Frontal cortex (tissue), 4 donors: ENCODE results near the gene MRPL4. TPM values are rescaled to one million over a fixed set of nuclear protein-coding genes. Genes with fewer than 3 reads are reported as not detected.
"Not testable (repeated sequence)": the region's sequence is repeated elsewhere in the genome, so short reads cannot be mapped to it uniquely, and the experiment has no call there.

ENCODE experiments used
- DNase-seq, 2 donors: peaks; one replicate each; pipeline ENCODE4 v3.0.0; 2012; ENCODE audit warnings: low spot score in 2 of 2
- FAIRE-seq: peaks from 2 replicates; lab custom pipeline; 2012; peaks lifted over from hg19 to GRCh38; lab: Jason Lieb, UNC
- total RNA-seq: library from RNA; depleted of rRNA; stranded (reverse); fragments of >200 nt; gene quantifications from one replicate; pipeline ENCODE4 v1.2.3, GENCODE V29; 2014
- donor health status: control.
- donor health status: control.
- donor health status: control.

The MRPL4 gene
- total RNA-seq, 1 donor from 2014 or later: 10.2 TPM

- DNase-seq (no peak), FAIRE-seq (no peak)
These were observed 5.1 kb downstream of the MRPL4 start for GRCh38 chr19:10256970-10257615.

GRCh38 chr19:10258080-10258710, 6.2 kb downstream of the MRPL4 start:
- FAIRE-seq (no peak), DNase-seq (no peak)

GRCh38 chr19:10259162-10259905, 7.3 kb downstream of the MRPL4 start:
- DNase-seq (peak; percentile 51 to 73), FAIRE-seq (no peak)

- DNase-seq: no peak
- FAIRE-seq: no peak
These were observed 8.1 kb downstream of the MRPL4 start for GRCh38 chr19:10260141-10260584.

GRCh38 chr19:10262771-10263170, 10.8 kb downstream of the MRPL4 start:
- DNase-seq: no peak
- FAIRE-seq: no peak

GRCh38 chr19:10266706-10267105, 14.7 kb downstream of the MRPL4 start:
- DNase-seq (no peak), FAIRE-seq (no peak)

- no peak for FAIRE-seq
These were observed 16.1 kb downstream of the MRPL4 start for GRCh38 chr19:10268071-10268470.

GRCh38 chr19:10269333-10270179, 17.5 kb downstream of the MRPL4 start:
- peak; percentile 66 to 85 for DNase-seq
- no peak for FAIRE-seq

More at GRCh38 chr19:10268071-10268470, 16.1 kb downstream of the MRPL4 start:
- DNase-seq: no peak

GRCh38 chr19:10270180-10270615, 18.2 kb downstream of the MRPL4 start:
- no peak for FAIRE-seq
- DNase-seq: peak in 1 of 2 donors; percentile 33

- peak in 1 of 2 donors; percentile 58 for DNase-seq
- no peak for FAIRE-seq
These were observed 18.8 kb downstream of the MRPL4 start, which contains the start of gene ICAM1 for GRCh38 chr19:10270616-10271394. Gene ICAM1, plus strand, starts transcription at chr19:10271120. Its CDS starts 40 bp downstream, at chr19:10271160.

GRCh38 chr19:10271543-10272086, 19.6 kb downstream of the MRPL4 start:
- DNase-seq (no peak), FAIRE-seq (no peak)

GRCh38 chr19:10274589-10274988, 22.6 kb downstream of the MRPL4 start:
- FAIRE-seq (no peak), DNase-seq (no peak)

GRCh38 chr19:10277795-10278589, 26.0 kb downstream of the MRPL4 start:
- no peak for FAIRE-seq
- no peak for DNase-seq

GRCh38 chr19:10278935-10279334, 26.9 kb downstream of the MRPL4 start:
- no peak for DNase-seq
- no peak for FAIRE-seq

GRCh38 chr19:10279737-10280442, 27.9 kb downstream of the MRPL4 start:
- FAIRE-seq (no peak), DNase-seq (no peak)

- not testable (repeated sequence) for FAIRE-seq, DNase-seq
These were observed 30.0 kb downstream of the MRPL4 start for GRCh38 chr19:10282043-10282442.

- no peak for DNase-seq
- no peak for FAIRE-seq
These were observed 31.5 kb downstream of the MRPL4 start for GRCh38 chr19:10283301-10284064.
